GM12878 (cell line): ENCODE measurements around the gene HDAC9. TPM values are rescaled to one million over a fixed set of nuclear protein-coding genes. Genes with fewer than 3 reads are reported as not detected.

Source experiments
- ATAC-seq: fragments of 200-7000 bp; cut with Tn5 transposase; 3 replicates; pipeline ENCODE4 v1.9.1; 2020; ENCODE audit warnings: mild to moderate bottlenecking, moderate library complexity
- BruUV-seq: library from RNA; stranded (reverse); fragments of 400-500 nt; replicated peaks from 2 replicates; lab custom pipeline; 2021; lab: Mats Ljungman, UMichigan
- CTCF ChIA-PET: fragments of 300-600 bp; sonication (Branson Sonifier 250); formaldehyde crosslinking; extraction: SDS; loops from one replicate; lab custom pipeline; 2021; ENCODE audit warnings: inconsistent platforms; lab: Yijun Ruan, JAX
- POLR2A ChIA-PET: fragments of 350-600 bp; formaldehyde crosslinking; extraction: SDS; loops from one replicate; lab custom pipeline; 2021; ENCODE audit warnings: inconsistent platforms; lab: Charles Lee
- RAD21 ChIA-PET: fragments of 300-600 bp; sonication (Branson Sonifier 250); formaldehyde crosslinking; loops from one replicate; lab custom pipeline; 2023; ENCODE audit warnings: antibody characterized with exemption; ENCODE audit not compliant: unreplicated experiment; lab: Charles Lee
- SMC1A ChIA-PET: fragments of 300-600 bp; sonication (Branson Sonifier 250); formaldehyde crosslinking; loops from one replicate; lab custom pipeline; 2023; ENCODE audit not compliant: unreplicated experiment, uncharacterized antibody; lab: Charles Lee
- DNase-seq: peaks from one replicate; pipeline ENCODE4 v3.0.0-alpha.2; 2011; ENCODE audit warnings: low read depth, low spot score
- FAIRE-seq: peaks from 3 replicates; lab custom pipeline; 2011; peaks lifted over from hg19 to GRCh38; lab: Jason Lieb, UNC
- H2AFZ ChIP-seq: 2 replicates; pipeline ENCODE4 v1.6.0; 2011; ENCODE audit warnings: low read depth, low read length, control low read depth; ENCODE audit not compliant: control insufficient read depth
- H3K27ac ChIP-seq: 2 replicates; pipeline ENCODE4 v1.5.1; 2011; ENCODE audit warnings: control low read depth; ENCODE audit not compliant: control insufficient read depth, insufficient read depth
- H3K27me3 ChIP-seq, 2 experiments: replicated peaks in 1 of 2; 2 replicates each; pipeline versions ENCODE4 v1.6.0 to v1.6.1; 2011; ENCODE audit warnings: low read length in 1 of 2; ENCODE audit not compliant: control insufficient read depth in 2 of 2, insufficient read depth in 2 of 2
- H3K36me3 ChIP-seq, 2 experiments: 2 replicates each; pipeline ENCODE4 v1.5.1; 2011; ENCODE audit warnings: low read length in 1 of 2; ENCODE audit not compliant: control insufficient read depth in 2 of 2, insufficient read depth in 2 of 2
- H3K4me1 ChIP-seq: 2 replicates; pipeline ENCODE4 v1.6.1; 2011; ENCODE audit warnings: mild to moderate bottlenecking, low read length, moderate library complexity, mixed read lengths; ENCODE audit not compliant: control insufficient read depth, insufficient read depth
- H3K4me2 ChIP-seq: 2 replicates; pipeline ENCODE4 v1.6.0; 2011; ENCODE audit warnings: control low read depth; ENCODE audit not compliant: control insufficient read depth, insufficient read depth
- H3K4me3 ChIP-seq: fragments of 200-600 bp; sonication (generic); 2 replicates; pipeline ENCODE4 v1.5.1; 2016
- H3K79me2 ChIP-seq: 2 replicates; pipeline ENCODE4 v1.6.0; 2011; ENCODE audit warnings: low read length; ENCODE audit not compliant: control insufficient read depth, insufficient read depth
- H3K9ac ChIP-seq: 2 replicates; pipeline ENCODE4 v1.8.0; 2011; ENCODE audit warnings: low read length, control low read depth, mixed read lengths; ENCODE audit not compliant: control insufficient read depth, insufficient read depth
- H3K9me3 ChIP-seq: replicated peaks from 3 replicates; pipeline ENCODE4 v1.5.1; 2011; ENCODE audit warnings: mild to moderate bottlenecking, low read length; ENCODE audit not compliant: control insufficient read depth, insufficient read depth
- H4K20me1 ChIP-seq: 2 replicates; pipeline ENCODE4 v1.6.0; 2011; ENCODE audit not compliant: control insufficient read depth, insufficient read depth
- ATF2 ChIP-seq: IDR thresholded peaks from 2 replicates; pipeline ENCODE4 v1.6.1; 2012; ENCODE audit warnings: low read length, inconsistent platforms
- ATF3 ChIP-seq: IDR thresholded peaks from 2 replicates; pipeline ENCODE4 v1.6.1; 2011; ENCODE audit warnings: low read depth, mild to moderate bottlenecking, low read length, moderate library complexity, borderline replicate concordance; ENCODE audit errors: extremely low read depth
- BCLAF1 ChIP-seq: fragments of 450-650 bp; IDR thresholded peaks from 2 replicates; pipeline ENCODE4 v1.6.1; 2017; ENCODE audit warnings: antibody characterized with exemption, mild to moderate bottlenecking, moderate library complexity
- BMI1 ChIP-seq: fragments of 450-650 bp; IDR thresholded peaks from 2 replicates; pipeline ENCODE4 v1.6.1; 2016; ENCODE audit warnings: mild to moderate bottlenecking, moderate library complexity, borderline replicate concordance
- CHD1 ChIP-seq: IDR thresholded peaks from 2 replicates; pipeline ENCODE4 v1.6.1; 2012; ENCODE audit warnings: low read depth, low read length, improper control_type of control experiment
- CREB1 ChIP-seq: IDR thresholded peaks from 2 replicates; pipeline ENCODE4 v1.6.1; 2012; ENCODE audit warnings: low read depth, mild to moderate bottlenecking, inconsistent platforms
- HCFC1 ChIP-seq: fragments of 150-350 bp; IDR thresholded peaks from 2 replicates; pipeline ENCODE4 v1.6.1; 2014; ENCODE audit warnings: low read length
- LARP7 ChIP-seq: fragments of 450-650 bp; IDR thresholded peaks from 2 replicates; pipeline ENCODE4 v1.6.1; 2017; ENCODE audit warnings: mild to moderate bottlenecking
- MEF2A ChIP-seq: IDR thresholded peaks from 2 replicates; pipeline ENCODE4 v1.6.1; 2011; ENCODE audit warnings: low read depth, mild to moderate bottlenecking, low read length, moderate library complexity; ENCODE audit not compliant: insufficient read depth
- MYC ChIP-seq: IDR thresholded peaks from 2 replicates; pipeline ENCODE4 v1.6.1; 2011; ENCODE audit warnings: mild to moderate bottlenecking, low read length, moderate library complexity, inconsistent platforms; ENCODE audit not compliant: insufficient read depth, insufficient replicate concordance, insufficient read length, severe bottlenecking
- POLR2AphosphoS5 ChIP-seq: IDR thresholded peaks from 2 replicates; pipeline ENCODE4 v1.6.1; 2011; ENCODE audit warnings: mild to moderate bottlenecking, low read length, inconsistent platforms
- RELA ChIP-seq: fragments of 450-650 bp; IDR thresholded peaks from 2 replicates; pipeline ENCODE4 v1.8.0; 2014; ENCODE audit warnings: borderline replicate concordance; ENCODE audit not compliant: partially characterized antibody
- SP1 ChIP-seq: IDR thresholded peaks from one replicate; pipeline ENCODE4 v1.6.1; 2011; ENCODE audit warnings: low read depth, low read length
- SPI1 ChIP-seq: IDR thresholded peaks from 2 replicates; pipeline ENCODE4 v1.6.1; 2011; ENCODE audit warnings: low read depth, mild to moderate bottlenecking, low read length, moderate library complexity, borderline replicate concordance; ENCODE audit not compliant: insufficient read depth
- TARDBP ChIP-seq: IDR thresholded peaks from 2 replicates; pipeline ENCODE4 v1.6.1; 2016; ENCODE audit warnings: borderline replicate concordance
- ZSCAN29 ChIP-seq: fragments of 450-650 bp; IDR thresholded peaks from 2 replicates; pipeline ENCODE4 v1.6.1; 2017; ENCODE audit warnings: mild to moderate bottlenecking, moderate library complexity
- WGBS: methylation state at CpG from one replicate; pipeline ENCODE4 v1.1.6; 2016; ENCODE audit warnings: low lambda C conversion rate; ENCODE audit not compliant: insufficient replicate concordance, insufficient coverage; ENCODE audit errors: missing lambda C conversion rate; 5-methylcytosine and 5-hydroxymethylcytosine counted together
- in situ Hi-C: fragments of 300-500 bp; cut with MboI; formaldehyde crosslinking; loops from 9 replicates; pipeline ENCODE4 v1.14.3; 2018; ENCODE audit warnings: mixed read lengths
- intact Hi-C: fragments of 100-400 bp; cut with micrococcal nuclease; formaldehyde crosslinking; loops from one replicate; pipeline ENCODE4 v1.14.2; 2022; ENCODE audit not compliant: unreplicated experiment
- polyA plus RNA-seq, 11 experiments: library from polyadenylated mRNA; depleted of rRNA in 4 of 11; unstranded in 6 of 11; stranded (reverse) in 5 of 11; fragments of >200 nt; fragmentation: Nextera tagmentation in 4 of 11; fragmentation: Illumina TruSeq in 1 of 11; extraction: Ambion mirVana in 4 of 11; extraction: Trizol in 1 of 11; gene quantifications; 1 replicate in 1 of 11; 2 replicates in 10 of 11; pipeline versions ENCODE4 v1.2.1 to v1.2.3, GENCODE V29; 2011 to 2016; ENCODE audit warnings: inconsistent platforms in 2 of 11, missing spikeins in 2 of 11, low read depth in 1 of 11
- total RNA-seq, 4 experiments: library from RNA; depleted of rRNA in 3 of 4; stranded (reverse); fragments of >200 nt in 3 of 4; fragmentation: Illumina TruSeq in 1 of 4; extraction: Trizol in 1 of 4; gene quantifications; 2 replicates each; pipeline versions ENCODE4 v1.2.1 to v1.2.3, GENCODE V29; 2013 to 2021

HDAC9 gene
- total and polyA plus RNA-seq, 10 of the 15 experiments (the other 5 are each of a cell fraction or from before 2014, with no cell fraction given): 0.73 to 12.8 (median 0.92) TPM

- BruUV-seq: no TSS peak
- Histone ChIP-seq H3K9ac (no peak overlapping the region), H3K27me3 (no peaks in the 10 kb centered on the region), H3K36me3 (no peaks in the 10 kb centered on the region), H4K20me1 (no peaks in the 10 kb centered on the region), H3K79me2 (no peaks in the 10 kb centered on the region), H3K4me1 (no peaks in the 10 kb centered on the region), H3K27ac (no peak overlapping the region), H2AFZ (no peak overlapping the region), H3K4me3 (no peak overlapping the region), H3K9me3 (no peaks in the 10 kb centered on the region), H3K4me2 (no peak overlapping the region)
- ATAC-seq (no peak), DNase-seq (no peak), FAIRE-seq (no peak)
- ChIA-PET SMC1A (no interaction called here), CTCF (no interaction called here), POLR2A (no interaction called here), RAD21 (no interaction called here)
- in situ Hi-C loops: no loop called here
- 94% methylated on average over 2 of the region's 2 CpGs for WGBS
- TF ChIP-seq ATF3 (no peak), TARDBP (no peak), LARP7 (no peak), POLR2AphosphoS5 (no peak), CREB1 (no peak), MYC (no peak)
- intact Hi-C loops: no loop called here
These were observed 23.4 kb upstream of the HDAC9 start for GRCh38 chr7:18472161-18472483.

- Histone ChIP-seq H3K36me3 (no peaks in the 10 kb centered on the region), H3K9ac (no peak overlapping the region), H3K79me2 (no peaks in the 10 kb centered on the region), H3K4me1 (no peaks in the 10 kb centered on the region), H2AFZ (no peak overlapping the region), H3K27ac (no peak overlapping the region), H3K9me3 (no peaks in the 10 kb centered on the region), H3K4me2 (no peak overlapping the region), H4K20me1 (no peaks in the 10 kb centered on the region), H3K27me3 (no peaks in the 10 kb centered on the region), H3K4me3 (no peak overlapping the region)
- intact Hi-C loops: no loop called here
- SMC1A ChIA-PET: interaction anchor here (0.8 kb wide), 1 partner anchor 15 kb away, joined by 3 read pairs; no protein-coding TSS in a partner anchor
- in situ Hi-C loops: no loop called here
- FAIRE-seq (no peak), ATAC-seq (no peak), DNase-seq (no peak)
- 95% methylated on average over 2 of the region's 2 CpGs for WGBS
- CTCF ChIA-PET: no interaction called here
- BruUV-seq: no TSS peak
- POLR2A ChIA-PET: no interaction called here
- RAD21 ChIA-PET: no interaction called here
- no peak for TF ChIP-seq CHD1
- TF ChIP-seq ATF2: no peak
- no peak for TF ChIP-seq BMI1
- TF ChIP-seq ZSCAN29: no peak
- no peak for TF ChIP-seq MEF2A
- TF ChIP-seq SP1: no peak
- no peak for TF ChIP-seq RELA
- no peak for TF ChIP-seq SPI1
- no peak for TF ChIP-seq BCLAF1
- no peak for TF ChIP-seq HCFC1
These were observed 22.4 kb upstream of the HDAC9 start for GRCh38 chr7:18473119-18473518.
